ENCODE results near the gene SEMA5A. TPM values are rescaled to one million over a fixed set of nuclear protein-coding genes. Genes with fewer than 3 reads are reported as not detected.

SEMA5A gene
- total RNA-seq, 5 donors from 2014 or later (not counting 1 experiment from before 2014, with no cell fraction given) = 0.60 to 5.1 (median 1.5) TPM

DNA sequence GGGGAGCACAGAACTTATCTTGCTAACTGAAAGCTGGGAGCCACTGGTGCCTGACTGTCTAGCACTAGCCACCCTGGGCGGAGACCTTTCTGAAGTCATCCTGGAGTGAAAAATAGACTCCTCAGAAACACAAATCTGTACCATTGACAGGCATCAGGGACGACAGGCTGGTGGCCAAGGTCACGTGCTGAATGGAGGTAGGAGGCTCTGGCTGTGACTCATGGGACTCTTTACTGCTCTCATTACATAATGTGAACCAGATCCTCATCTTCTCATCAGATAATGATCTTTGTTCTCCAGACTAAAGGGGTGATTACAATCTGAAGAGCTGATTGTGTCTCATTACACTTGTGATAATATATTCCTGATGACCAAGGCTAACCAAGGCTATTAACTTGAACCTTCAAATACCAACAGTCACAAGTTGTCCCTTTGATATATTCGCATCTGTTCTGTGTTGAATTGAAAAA is 91.8 kb downstream of the SEMA5A start:
- H3K9me3 Mint-ChIP-seq = peaks cover 4 to 8% (median 4%) of the 10 kb centered on the region in 3 donors
- Histone ChIP-seq H3K27ac (ENCODE audit: low read length) (no peak overlapping the region), H3K9me3 (no peaks in the 10 kb centered on the region), H3K36me3 (ENCODE audit: control insufficient read depth in 2 of 2, extremely low read depth in 1 of 2, insufficient read depth in 1 of 2, low read length in 1 of 2) (no peaks in the 10 kb centered on the region), H3K27me3 (replicated peaks in 1 of 2; ENCODE audit: control insufficient read depth in 2 of 2, extremely low read depth in 1 of 2, insufficient read depth in 2 of 2, low read length in 1 of 2) (no peaks in the 10 kb centered on the region), H3K4me3 (ENCODE audit: control insufficient read depth in 1 of 2, extremely low read depth in 1 of 2, low read length in 1 of 2) (no peak overlapping the region), H3K4me1 (ENCODE audit: control insufficient read depth in 1 of 2, extremely low read depth in 1 of 2, insufficient read depth in 2 of 2, low read length in 2 of 2) (no peaks in the 10 kb centered on the region)
- WGBS (ENCODE audit: insufficient coverage) = no CpG with 5 or more reads among the region's 4 CpGs
- no peak overlapping the region for H3K4me3 Mint-ChIP-seq
- no peak for ATAC-seq (replicated peaks in 1 of 4)
- no peak for DNase-seq
- CTCF ChIA-PET = no interaction called here
- no peaks in the 10 kb centered on the region for H3K27me3 Mint-ChIP-seq
- no peaks in the 10 kb centered on the region for H3K36me3 Mint-ChIP-seq
- H3K27ac Mint-ChIP-seq = no peak overlapping the region
- POLR2A ChIA-PET = no interaction called here
- no peaks in the 10 kb centered on the region for H3K4me1 Mint-ChIP-seq

- peaks cover 4 to 13% (median 4%) of the 10 kb centered on the region in 3 donors for H3K9me3 Mint-ChIP-seq
- WGBS (ENCODE audit: insufficient coverage) = no CpG with 5 or more reads among the region's 2 CpGs
Measured at GRCh38 chr5:9453480-9454011, 92.3 kb downstream of the SEMA5A start.

DNA sequence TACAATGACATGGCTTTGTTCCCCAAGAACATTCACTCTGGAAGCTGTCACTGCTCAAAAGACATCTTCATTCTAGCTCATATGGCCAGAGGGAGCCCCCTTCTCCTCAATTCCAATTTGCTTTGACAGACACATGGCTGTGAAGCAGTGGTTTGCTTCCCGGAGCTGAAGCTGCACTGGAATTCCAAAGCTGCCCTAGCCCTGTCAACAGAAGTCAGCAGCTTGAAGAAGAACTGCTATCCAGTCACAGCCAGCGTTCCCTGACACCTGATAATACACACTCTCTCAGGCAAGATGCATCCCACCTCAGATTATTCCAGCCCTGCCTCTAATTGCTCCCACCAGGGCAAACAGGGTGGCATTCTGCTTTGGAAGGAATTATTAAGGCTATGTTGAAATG is 93.7 kb downstream of the SEMA5A start:
- no peak overlapping the region for H3K27ac ChIP-seq (ENCODE audit: low read length)
- no peak overlapping the region for H3K4me3 ChIP-seq (ENCODE audit: control insufficient read depth in 1 of 2, extremely low read depth in 1 of 2, low read length in 1 of 2)
- Mint-ChIP-seq H3K4me3 (no peak overlapping the region), H3K4me1 (no peaks in the 10 kb centered on the region), H3K27ac (no peak overlapping the region), H3K36me3 (no peaks in the 10 kb centered on the region), H3K9me3 (peaks cover 0 to 10% (median 4%) of the 10 kb centered on the region in 3 donors), H3K27me3 (no peaks in the 10 kb centered on the region)
- H3K36me3 ChIP-seq (ENCODE audit: control insufficient read depth in 2 of 2, extremely low read depth in 1 of 2, insufficient read depth in 1 of 2, low read length in 1 of 2) = no peaks in the 10 kb centered on the region
- no peaks in the 10 kb centered on the region for H3K9me3 ChIP-seq
- WGBS (ENCODE audit: insufficient coverage) = 63% methylated on average over 1 of the region's 2 CpGs
- H3K4me1 ChIP-seq (ENCODE audit: control insufficient read depth in 1 of 2, extremely low read depth in 1 of 2, insufficient read depth in 2 of 2, low read length in 2 of 2) = no peaks in the 10 kb centered on the region
- ChIA-PET CTCF (no interaction called here), POLR2A (no interaction called here)
- ATAC-seq (replicated peaks in 1 of 4) = no peak
- no peak for DNase-seq
- no peaks in the 10 kb centered on the region for H3K27me3 ChIP-seq (replicated peaks in 1 of 2; ENCODE audit: control insufficient read depth in 2 of 2, extremely low read depth in 1 of 2, insufficient read depth in 2 of 2, low read length in 1 of 2)

More at GRCh38 chr5:9453480-9454011, 92.3 kb downstream of the SEMA5A start:
- Histone ChIP-seq H3K9me3 (no peaks in the 10 kb centered on the region), H3K36me3 (ENCODE audit: control insufficient read depth in 2 of 2, extremely low read depth in 1 of 2, insufficient read depth in 1 of 2, low read length in 1 of 2) (no peaks in the 10 kb centered on the region), H3K27me3 (replicated peaks in 1 of 2; ENCODE audit: control insufficient read depth in 2 of 2, extremely low read depth in 1 of 2, insufficient read depth in 2 of 2, low read length in 1 of 2) (no peaks in the 10 kb centered on the region), H3K27ac (ENCODE audit: low read length) (no peak overlapping the region), H3K4me1 (ENCODE audit: control insufficient read depth in 1 of 2, extremely low read depth in 1 of 2, insufficient read depth in 2 of 2, low read length in 2 of 2) (no peaks in the 10 kb centered on the region), H3K4me3 (ENCODE audit: control insufficient read depth in 1 of 2, extremely low read depth in 1 of 2, low read length in 1 of 2) (no peak overlapping the region)
- no peaks in the 10 kb centered on the region for H3K4me1 Mint-ChIP-seq
- DNase-seq (no peak), ATAC-seq (replicated peaks in 1 of 4) (no peak)
- H3K4me3 Mint-ChIP-seq = no peak overlapping the region
- H3K27me3 Mint-ChIP-seq = no peaks in the 10 kb centered on the region
- H3K36me3 Mint-ChIP-seq = no peaks in the 10 kb centered on the region
- H3K27ac Mint-ChIP-seq = no peak overlapping the region
- ChIA-PET CTCF (no interaction called here), POLR2A (no interaction called here)

- H3K36me3 Mint-ChIP-seq = no peaks in the 10 kb centered on the region
- Histone ChIP-seq H3K36me3 (ENCODE audit: control insufficient read depth in 2 of 2, extremely low read depth in 1 of 2, insufficient read depth in 1 of 2, low read length in 1 of 2) (no peaks in the 10 kb centered on the region), H3K27ac (ENCODE audit: low read length) (no peak overlapping the region), H3K4me3 (ENCODE audit: control insufficient read depth in 1 of 2, extremely low read depth in 1 of 2, low read length in 1 of 2) (no peak overlapping the region), H3K4me1 (ENCODE audit: control insufficient read depth in 1 of 2, extremely low read depth in 1 of 2, insufficient read depth in 2 of 2, low read length in 2 of 2) (no peaks in the 10 kb centered on the region), H3K27me3 (replicated peaks in 1 of 2; ENCODE audit: control insufficient read depth in 2 of 2, extremely low read depth in 1 of 2, insufficient read depth in 2 of 2, low read length in 1 of 2) (no peaks in the 10 kb centered on the region), H3K9me3 (no peaks in the 10 kb centered on the region)
- WGBS (ENCODE audit: insufficient coverage) = 73% methylated on average over 2 of the region's 4 CpGs
- DNase-seq (no peak), ATAC-seq (replicated peaks in 1 of 4) (no peak)
- H3K27me3 Mint-ChIP-seq = no peaks in the 10 kb centered on the region
- CTCF ChIA-PET = no interaction called here
- peaks cover 0 to 10% (median 4%) of the 10 kb centered on the region in 3 donors for H3K9me3 Mint-ChIP-seq
- POLR2A ChIA-PET = no interaction called here
- H3K4me3 Mint-ChIP-seq = no peak overlapping the region
- no peaks in the 10 kb centered on the region for H3K4me1 Mint-ChIP-seq
- H3K27ac Mint-ChIP-seq = no peak overlapping the region
Measured at GRCh38 chr5:9451037-9451436, 94.8 kb downstream of the SEMA5A start.

DNA sequence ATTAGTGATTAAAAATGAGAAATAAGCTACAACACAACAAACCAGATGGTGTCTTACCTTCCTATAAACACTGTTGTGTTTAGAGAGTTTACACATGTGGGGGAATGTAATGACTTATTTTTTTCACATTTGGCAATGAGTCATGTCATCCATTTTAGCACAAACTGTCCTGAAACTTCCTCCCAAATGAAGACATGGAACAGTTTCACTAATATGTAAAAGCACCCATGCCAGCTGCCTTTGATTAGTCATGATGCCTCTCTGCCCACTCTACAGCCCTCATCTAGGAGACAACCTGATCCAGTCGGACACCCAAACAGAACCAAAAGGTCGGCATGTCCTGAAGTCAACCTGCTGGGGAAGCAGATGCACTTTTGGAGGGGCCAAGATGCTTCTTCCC is 98.2 kb downstream of the SEMA5A start:
- H3K9me3 Mint-ChIP-seq = peaks cover 4 to 17% (median 5%) of the 10 kb centered on the region in 3 donors
- Histone ChIP-seq H3K4me1 (ENCODE audit: control insufficient read depth in 1 of 2, extremely low read depth in 1 of 2, insufficient read depth in 2 of 2, low read length in 2 of 2) (no peaks in the 10 kb centered on the region), H3K36me3 (ENCODE audit: control insufficient read depth in 2 of 2, extremely low read depth in 1 of 2, insufficient read depth in 1 of 2, low read length in 1 of 2) (no peaks in the 10 kb centered on the region), H3K27me3 (replicated peaks in 1 of 2; ENCODE audit: control insufficient read depth in 2 of 2, extremely low read depth in 1 of 2, insufficient read depth in 2 of 2, low read length in 1 of 2) (no peaks in the 10 kb centered on the region), H3K4me3 (ENCODE audit: control insufficient read depth in 1 of 2, extremely low read depth in 1 of 2, low read length in 1 of 2) (no peak overlapping the region), H3K27ac (ENCODE audit: low read length) (no peak overlapping the region), H3K9me3 (no peaks in the 10 kb centered on the region)
- CTCF ChIA-PET = no interaction called here
- POLR2A ChIA-PET = no interaction called here
- no peak overlapping the region for H3K4me3 Mint-ChIP-seq
- no peaks in the 10 kb centered on the region for H3K4me1 Mint-ChIP-seq
- no peak for DNase-seq
- H3K36me3 Mint-ChIP-seq = no peaks in the 10 kb centered on the region
- no peaks in the 10 kb centered on the region for H3K27me3 Mint-ChIP-seq
- WGBS (ENCODE audit: insufficient coverage) = 63% methylated on average over 2 of the region's 2 CpGs
- H3K27ac Mint-ChIP-seq = no peak overlapping the region
- ATAC-seq (replicated peaks in 1 of 4) = no peak

DNA sequence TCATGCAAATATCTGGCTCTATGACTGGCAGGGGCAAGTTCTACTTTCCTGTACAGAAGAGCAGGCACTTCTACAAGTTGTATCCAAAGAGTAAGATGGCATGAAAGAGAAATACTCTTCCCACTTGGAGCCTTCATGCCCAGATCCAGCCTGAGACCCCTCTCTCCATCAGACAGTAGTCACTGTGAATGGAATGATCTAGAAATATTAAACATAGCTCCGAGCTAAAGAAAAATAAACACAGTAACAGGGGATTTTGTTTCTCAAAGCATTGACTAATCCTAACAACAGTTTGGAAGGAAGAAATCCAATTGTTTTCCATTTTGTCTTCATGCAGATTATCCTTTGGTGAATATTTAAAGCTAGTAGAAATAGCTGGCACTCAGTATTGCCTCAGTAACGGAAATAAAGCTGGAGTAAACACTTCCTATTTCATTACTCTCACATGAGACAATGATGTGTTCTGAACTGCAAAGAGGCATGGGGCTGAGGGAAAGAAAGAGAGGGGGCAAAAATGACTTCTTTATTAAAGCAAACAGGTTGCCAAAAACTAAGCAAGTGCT is 100.0 kb downstream of the SEMA5A start:
- Mint-ChIP-seq H3K9me3 (peaks cover 5 to 26% (median 13%) of the 10 kb centered on the region in 3 donors), H3K27me3 (no peaks in the 10 kb centered on the region), H3K4me3 (no peak overlapping the region), H3K4me1 (no peaks in the 10 kb centered on the region), H3K27ac (no peak overlapping the region), H3K36me3 (no peaks in the 10 kb centered on the region)
- Histone ChIP-seq H3K36me3 (ENCODE audit: control insufficient read depth in 2 of 2, extremely low read depth in 1 of 2, insufficient read depth in 1 of 2, low read length in 1 of 2) (no peaks in the 10 kb centered on the region), H3K27me3 (replicated peaks in 1 of 2; ENCODE audit: control insufficient read depth in 2 of 2, extremely low read depth in 1 of 2, insufficient read depth in 2 of 2, low read length in 1 of 2) (no peaks in the 10 kb centered on the region), H3K27ac (ENCODE audit: low read length) (no peak overlapping the region), H3K4me1 (ENCODE audit: control insufficient read depth in 1 of 2, extremely low read depth in 1 of 2, insufficient read depth in 2 of 2, low read length in 2 of 2) (no peaks in the 10 kb centered on the region), H3K9me3 (no peaks in the 10 kb centered on the region), H3K4me3 (ENCODE audit: control insufficient read depth in 1 of 2, extremely low read depth in 1 of 2, low read length in 1 of 2) (no peak overlapping the region)
- no CpG with 5 or more reads among the region's 2 CpGs for WGBS (ENCODE audit: insufficient coverage)
- ChIA-PET POLR2A (no interaction called here), CTCF (no interaction called here)
- ATAC-seq (replicated peaks in 1 of 4) = no peak
- no peak for DNase-seq

DNA sequence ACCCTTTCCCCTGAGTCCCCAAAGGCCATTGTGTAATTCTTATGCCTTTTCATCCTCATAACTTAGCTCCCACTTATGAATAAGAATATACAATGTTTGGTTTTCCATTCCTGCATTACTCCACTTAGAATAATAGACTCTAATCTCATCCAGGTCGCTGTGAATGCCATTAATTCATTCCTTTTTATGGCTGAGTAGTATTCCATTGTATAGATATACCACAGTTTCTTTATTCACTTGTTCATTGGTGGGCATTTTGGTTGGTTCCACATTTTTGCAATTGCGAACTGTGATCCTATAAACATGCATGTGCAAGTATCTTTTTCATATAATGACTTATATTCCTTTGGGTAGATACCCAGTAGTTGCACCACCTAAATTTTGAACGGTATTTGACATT is 101.5 kb downstream of the SEMA5A start:
- Histone ChIP-seq H3K27me3 (replicated peaks in 1 of 2; ENCODE audit: control insufficient read depth in 2 of 2, extremely low read depth in 1 of 2, insufficient read depth in 2 of 2, low read length in 1 of 2) (no peaks in the 10 kb centered on the region), H3K27ac (ENCODE audit: low read length) (no peak overlapping the region), H3K4me3 (ENCODE audit: control insufficient read depth in 1 of 2, extremely low read depth in 1 of 2, low read length in 1 of 2) (no peak overlapping the region), H3K9me3 (no peaks in the 10 kb centered on the region), H3K36me3 (ENCODE audit: control insufficient read depth in 2 of 2, extremely low read depth in 1 of 2, insufficient read depth in 1 of 2, low read length in 1 of 2) (no peaks in the 10 kb centered on the region), H3K4me1 (ENCODE audit: control insufficient read depth in 1 of 2, extremely low read depth in 1 of 2, insufficient read depth in 2 of 2, low read length in 2 of 2) (no peaks in the 10 kb centered on the region)
- Mint-ChIP-seq H3K9me3 (peaks cover 8 to 26% (median 13%) of the 10 kb centered on the region in 3 donors), H3K27me3 (no peaks in the 10 kb centered on the region), H3K4me1 (no peaks in the 10 kb centered on the region), H3K27ac (no peak overlapping the region), H3K36me3 (no peaks in the 10 kb centered on the region), H3K4me3 (no peak overlapping the region)
- DNase-seq (no peak), ATAC-seq (replicated peaks in 1 of 4) (no peak)
- ChIA-PET POLR2A (no interaction called here), CTCF (no interaction called here)
- no CpG with 5 or more reads among the region's 3 CpGs for WGBS (ENCODE audit: insufficient coverage)

Measured in T-cell (primary cell).